Smooth muscle cell (in vitro differentiated cells): ENCODE measurements around the gene SOX6. TPM values are rescaled to one million over a fixed set of nuclear protein-coding genes. Genes with fewer than 3 reads are reported as not detected.
A peak's percentile ranks its signal among the peaks of the same experiment; 100 is the strongest.

Experiments
- DNase-seq: peaks from one replicate; lab custom pipeline; 2025; ENCODE audit not compliant: unreplicated experiment; lab: John Stamatoyannopoulos, UW
- H2AFZ ChIP-seq: fragments of 200-600 bp; sonication (generic); 2 replicates; pipeline ENCODE4 v1.6.0; 2016; ENCODE audit warnings: antibody characterized with exemption, low read depth, mild to moderate bottlenecking
- H3F3A ChIP-seq: fragments of 200-600 bp; sonication (generic); 2 replicates; pipeline ENCODE4 v1.6.0; 2017; ENCODE audit warnings: antibody characterized with exemption, low read depth
- H3K27ac ChIP-seq: fragments of 200-600 bp; sonication (generic); 2 replicates; pipeline ENCODE4 v1.5.1; 2016; ENCODE audit warnings: low read depth, mild to moderate bottlenecking
- H3K27me3 ChIP-seq: fragments of 200-600 bp; sonication (generic); 2 replicates; pipeline ENCODE4 v1.6.1; 2016; ENCODE audit warnings: low read depth, mild to moderate bottlenecking
- H3K36me3 ChIP-seq: fragments of 200-600 bp; sonication (generic); 2 replicates; pipeline ENCODE4 v1.5.1; 2016; ENCODE audit warnings: low read depth
- H3K4me1 ChIP-seq: fragments of 200-600 bp; sonication (generic); 2 replicates; pipeline ENCODE4 v1.5.1; 2016; ENCODE audit warnings: low read depth
- H3K4me2 ChIP-seq: fragments of 200-600 bp; sonication (generic); 2 replicates; pipeline ENCODE4 v1.6.0; 2016; ENCODE audit warnings: mild to moderate bottlenecking
- H3K4me3 ChIP-seq: fragments of 200-600 bp; sonication (generic); 2 replicates; pipeline ENCODE4 v1.5.1; 2016; ENCODE audit warnings: mild to moderate bottlenecking
- H3K79me2 ChIP-seq: fragments of 200-600 bp; sonication (generic); 2 replicates; pipeline ENCODE4 v1.6.0; 2016; ENCODE audit warnings: low read depth, mild to moderate bottlenecking
- H3K9ac ChIP-seq: fragments of 200-600 bp; sonication (generic); 2 replicates; pipeline ENCODE4 v1.6.0; 2016; ENCODE audit warnings: low read depth
- H3K9me3 ChIP-seq: fragments of 200-600 bp; sonication (generic); replicated peaks from 2 replicates; pipeline ENCODE4 v1.5.1; 2016; ENCODE audit warnings: low read depth
- H4K20me1 ChIP-seq: fragments of 200-600 bp; sonication (generic); 2 replicates; pipeline ENCODE4 v1.6.0; 2016; ENCODE audit warnings: low read depth
- WGBS: methylation state at CpG from one replicate; pipeline ENCODE4 v1.1.7; 2016; ENCODE audit warnings: low lambda C conversion rate; 5-methylcytosine and 5-hydroxymethylcytosine counted together
- polyA plus RNA-seq: library from polyadenylated mRNA; unstranded; fragments of >200 nt; fragmentation: Nextera tagmentation; extraction: Ambion mirVana; gene quantifications from 2 replicates; pipeline ENCODE4 v1.2.1, GENCODE V29; 2016
- total RNA-seq: library from RNA; depleted of rRNA; stranded (reverse); fragments of >200 nt; gene quantifications from 2 replicates; pipeline ENCODE4 v1.2.3, GENCODE V29; 2014
- TF ChIP-seq, protein P1 (sequence below): fragments of 200-600 bp; sonication (generic); IDR thresholded peaks from 2 replicates; pipeline ENCODE4 v1.5.1; 2017; ENCODE audit warnings: borderline replicate concordance, mild to moderate bottlenecking, antibody characterized with exemption; ENCODE audit not compliant: insufficient read depth, poor library complexity, severe bottlenecking

Gene SOX6
- total and polyA plus RNA-seq, 2 experiments from 2014 or later: 11.2 to 27.6 TPM

DNA sequence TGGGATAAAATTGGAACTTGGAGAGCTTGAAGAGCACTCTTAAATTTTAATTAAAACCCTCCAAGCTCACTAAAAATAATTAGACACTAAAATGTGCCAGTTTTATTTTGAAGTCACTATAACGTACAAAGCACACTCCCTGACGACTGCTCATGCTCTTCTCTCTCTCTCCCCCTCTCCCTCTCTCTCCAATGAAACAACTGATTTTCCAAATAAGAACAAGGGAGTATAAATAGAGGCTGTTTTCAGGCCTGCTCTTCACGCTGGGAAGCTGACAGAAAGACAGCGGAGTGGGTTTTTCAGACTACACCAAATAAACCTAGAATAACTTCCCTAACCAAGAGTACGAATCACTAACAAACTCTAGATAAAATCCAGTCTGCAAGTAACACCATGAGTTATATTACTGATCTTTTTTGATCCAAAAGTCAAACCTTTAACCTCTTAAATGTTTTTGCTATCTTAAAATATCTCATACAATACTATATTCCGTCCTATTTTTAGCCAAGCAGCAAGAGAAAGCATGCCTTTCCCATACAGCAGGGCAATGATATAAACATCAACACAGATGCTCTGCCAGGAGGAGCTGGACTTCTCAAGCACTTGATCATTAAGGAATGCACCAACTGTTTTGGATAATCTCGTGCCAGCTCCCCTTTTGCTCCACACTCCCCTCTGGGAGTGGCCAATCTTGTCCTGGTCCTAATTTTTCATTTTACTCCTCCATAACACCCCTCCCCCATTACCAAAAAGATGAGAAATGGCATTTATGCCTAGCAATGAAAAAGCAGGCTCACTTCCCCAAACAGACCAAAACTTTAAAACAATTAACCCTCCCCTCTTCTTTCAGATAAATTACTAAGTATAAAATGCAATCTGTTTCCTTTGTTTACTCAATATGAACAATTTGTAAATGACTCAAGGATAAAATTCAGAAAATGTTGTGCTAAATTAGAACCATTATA is 116.9 kb downstream of the SOX6 start:
- Histone ChIP-seq H3K9ac (no peak overlapping the region), H4K20me1 (no peaks in the 10 kb centered on the region), H3K36me3 (no peaks in the 10 kb centered on the region), H3F3A (no peaks in the 10 kb centered on the region), H3K79me2 (no peaks in the 10 kb centered on the region), H3K4me2 (peak overlapping the region; percentile 4), H3K27me3 (no peaks in the 10 kb centered on the region), H3K4me1 (peaks cover 9% of the 10 kb centered on the region), H3K4me3 (no peak overlapping the region), H2AFZ (no peak overlapping the region), H3K27ac (peak overlapping the region; percentile 33), H3K9me3 (no peaks in the 10 kb centered on the region)
- WGBS: 47% methylated on average over 7 of the region's 7 CpGs
- TF ChIP-seq, protein P1, sequence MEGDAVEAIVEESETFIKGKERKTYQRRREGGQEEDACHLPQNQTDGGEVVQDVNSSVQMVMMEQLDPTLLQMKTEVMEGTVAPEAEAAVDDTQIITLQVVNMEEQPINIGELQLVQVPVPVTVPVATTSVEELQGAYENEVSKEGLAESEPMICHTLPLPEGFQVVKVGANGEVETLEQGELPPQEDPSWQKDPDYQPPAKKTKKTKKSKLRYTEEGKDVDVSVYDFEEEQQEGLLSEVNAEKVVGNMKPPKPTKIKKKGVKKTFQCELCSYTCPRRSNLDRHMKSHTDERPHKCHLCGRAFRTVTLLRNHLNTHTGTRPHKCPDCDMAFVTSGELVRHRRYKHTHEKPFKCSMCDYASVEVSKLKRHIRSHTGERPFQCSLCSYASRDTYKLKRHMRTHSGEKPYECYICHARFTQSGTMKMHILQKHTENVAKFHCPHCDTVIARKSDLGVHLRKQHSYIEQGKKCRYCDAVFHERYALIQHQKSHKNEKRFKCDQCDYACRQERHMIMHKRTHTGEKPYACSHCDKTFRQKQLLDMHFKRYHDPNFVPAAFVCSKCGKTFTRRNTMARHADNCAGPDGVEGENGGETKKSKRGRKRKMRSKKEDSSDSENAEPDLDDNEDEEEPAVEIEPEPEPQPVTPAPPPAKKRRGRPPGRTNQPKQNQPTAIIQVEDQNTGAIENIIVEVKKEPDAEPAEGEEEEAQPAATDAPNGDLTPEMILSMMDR: no peak
- no peak for DNase-seq

DNA sequence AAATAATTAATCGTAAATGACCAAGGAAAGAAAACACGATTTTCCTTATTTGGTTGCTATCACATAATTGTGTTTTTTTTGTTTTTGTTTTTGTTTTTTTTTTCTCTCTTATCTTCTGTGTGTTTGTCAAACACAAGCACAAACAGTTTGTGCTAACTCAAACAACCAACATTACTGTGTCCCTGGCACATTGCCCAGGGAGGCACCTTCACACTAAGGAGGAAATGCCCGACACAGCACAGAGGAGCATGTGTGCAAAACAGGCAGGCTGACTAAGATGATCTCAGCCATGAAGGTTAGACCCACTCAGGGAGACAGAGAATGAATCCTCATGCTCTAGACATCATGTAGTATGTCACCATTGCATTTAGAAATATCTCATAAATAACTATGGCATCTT is 130.1 kb downstream of the SOX6 start:
- Histone ChIP-seq H3K4me3 (no peak overlapping the region), H3F3A (no peaks in the 10 kb centered on the region), H4K20me1 (no peaks in the 10 kb centered on the region), H3K9ac (no peak overlapping the region), H2AFZ (no peak overlapping the region), H3K9me3 (no peaks in the 10 kb centered on the region), H3K79me2 (no peaks in the 10 kb centered on the region), H3K36me3 (no peaks in the 10 kb centered on the region), H3K27me3 (no peaks in the 10 kb centered on the region), H3K4me1 (no peaks in the 10 kb centered on the region), H3K4me2 (no peak overlapping the region), H3K27ac (no peak overlapping the region)
- TF ChIP-seq, protein P1: no peak
- WGBS: 80% methylated on average over 3 of the region's 3 CpGs
- DNase-seq: no peak

DNA sequence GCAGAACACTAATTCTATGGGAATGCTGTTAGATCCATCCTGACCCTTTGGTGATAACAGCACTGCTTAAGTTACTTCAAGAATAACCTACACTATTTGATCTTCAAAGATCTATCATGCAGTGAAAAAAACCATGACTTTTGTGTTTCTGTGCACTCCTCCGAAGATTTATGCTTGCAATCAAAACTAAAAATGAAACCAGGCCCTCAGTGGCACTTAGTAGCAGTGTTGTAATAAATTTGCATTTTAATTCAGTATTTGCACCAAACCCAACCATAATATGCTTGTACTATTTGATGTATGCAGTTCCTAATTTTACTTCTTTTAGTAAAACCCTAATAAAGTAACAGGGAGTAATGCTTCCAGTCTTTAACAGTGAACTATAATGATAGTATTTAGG is 130.7 kb downstream of the SOX6 start:
- Histone ChIP-seq H3K27me3 (no peaks in the 10 kb centered on the region), H3K79me2 (no peaks in the 10 kb centered on the region), H3K4me3 (no peak overlapping the region), H3K4me1 (no peaks in the 10 kb centered on the region), H3K27ac (no peak overlapping the region), H3K9me3 (no peaks in the 10 kb centered on the region), H3K36me3 (no peaks in the 10 kb centered on the region), H2AFZ (no peak overlapping the region), H3F3A (no peaks in the 10 kb centered on the region), H3K9ac (no peak overlapping the region), H4K20me1 (no peaks in the 10 kb centered on the region), H3K4me2 (no peak overlapping the region)
- no peak for DNase-seq
- TF ChIP-seq, protein P1: no peak
- WGBS: 85% methylated on average over 1 of the region's 1 CpG
